T47D (cell line): ENCODE results near the gene CFAP54.

Source experiments
- DNase-seq, 2 experiments: peaks; one replicate each; pipeline versions ENCODE4 v3.0.0 to v3.0.0-alpha.2; 2011 to 2012; ENCODE audit warnings: low read depth in 1 of 2, low spot score in 1 of 2
- JUND ChIP-seq: IDR thresholded peaks from 2 replicates; pipeline ENCODE4 v1.6.1; 2012; ENCODE audit warnings: low read depth
- in situ Hi-C: cut with HindIII; loops from 2 replicates; pipeline ENCODE4 v1.10.0; 2016; ENCODE audit warnings: low sequenced_read_pairs, low pct_unique_long_range_greater_than_20kb

The CFAP54 gene

DNA sequence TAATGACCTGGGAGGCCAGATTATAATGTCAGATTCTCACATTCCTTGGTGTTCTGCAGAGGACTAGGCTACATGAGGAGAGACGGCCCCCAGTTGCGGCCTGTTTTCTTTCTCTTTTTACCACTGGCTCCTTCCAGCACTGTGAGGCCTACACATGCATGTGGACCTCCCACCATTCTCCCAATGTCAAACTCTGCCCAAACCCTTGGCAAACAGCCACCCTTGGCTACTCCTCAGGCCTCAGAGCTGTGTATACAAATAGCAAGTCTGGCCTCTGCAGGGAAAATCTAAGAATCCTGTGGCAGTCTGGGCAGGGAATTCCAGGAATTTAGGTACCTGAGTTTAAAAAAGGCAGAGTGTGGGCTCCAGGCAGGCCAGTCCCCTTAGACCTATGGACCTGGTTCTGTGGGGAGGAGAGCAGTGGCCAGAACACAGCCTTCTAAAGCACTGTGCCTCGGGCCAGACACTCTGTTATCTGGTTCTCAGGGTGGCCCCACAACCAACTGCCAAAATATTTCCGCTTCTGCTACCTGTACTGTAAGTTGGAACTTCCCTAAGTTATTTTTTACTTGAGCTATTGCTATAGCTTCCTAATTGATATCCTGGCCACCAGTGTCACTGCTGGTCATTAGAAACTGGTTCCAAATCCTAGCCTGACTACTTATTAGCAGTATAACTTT lies 397.8 kb downstream of the CFAP54 start:
- no peak for TF ChIP-seq JUND

DNA sequence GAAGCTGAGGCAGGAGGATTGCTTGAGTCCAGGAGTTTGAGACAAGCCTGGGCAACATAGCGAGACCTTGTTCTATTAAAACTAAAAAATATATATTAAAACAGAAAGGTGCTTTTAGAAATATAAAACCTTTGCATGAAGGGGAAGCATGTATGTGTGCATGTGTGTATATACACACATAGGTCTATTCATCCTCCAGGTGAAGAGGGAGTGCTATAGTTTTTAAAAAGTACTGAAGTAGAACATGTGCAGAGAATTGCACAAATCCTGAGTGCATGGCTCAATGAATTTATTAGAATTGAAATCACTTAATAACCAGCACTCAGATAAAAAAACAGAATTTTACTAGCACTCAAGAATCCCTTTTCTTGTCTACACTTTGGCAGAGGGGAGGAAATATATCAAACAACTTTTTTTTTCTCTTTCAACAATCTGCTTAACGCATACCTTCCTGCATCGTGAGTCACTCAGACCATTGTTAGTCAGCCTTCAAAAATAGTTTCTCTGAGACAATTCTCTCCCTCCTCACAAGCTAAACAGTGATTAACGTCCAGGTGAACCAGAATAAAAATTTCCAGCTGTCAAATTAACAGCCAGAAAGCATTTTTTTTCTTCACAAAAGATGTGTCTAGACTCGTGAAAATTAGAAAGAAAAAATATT lies 400.0 kb downstream of the CFAP54 start:
- no peak for DNase-seq
- in situ Hi-C loops, result no loop called here
- no peak for TF ChIP-seq JUND

More for the DNA sequence above, 397.8 kb downstream of the CFAP54 start:
- DNase-seq, result peak in 1 of 2 experiments; percentile 15
- in situ Hi-C loops, result no loop called here

DNA sequence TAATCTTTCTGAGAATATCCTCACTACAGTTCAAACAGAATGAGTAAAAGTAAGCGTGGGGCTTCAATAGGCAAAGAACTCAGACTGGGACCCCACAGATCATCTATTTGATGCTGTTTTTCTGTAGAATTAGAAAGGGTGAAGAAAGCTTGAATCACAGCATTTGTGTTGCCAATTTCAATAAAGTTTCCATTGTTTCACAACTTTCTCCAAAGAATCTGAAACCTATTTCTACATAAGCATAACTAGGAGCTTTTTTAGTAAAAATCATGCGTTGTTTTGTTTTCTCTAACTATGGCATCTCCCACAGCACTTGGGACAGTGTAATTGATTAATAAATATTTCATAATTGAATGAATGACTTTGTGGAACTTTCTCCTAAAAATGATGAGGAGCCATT lies 401.0 kb downstream of the CFAP54 start:
- DNase-seq, result no peak
- TF ChIP-seq JUND, result no peak
- in situ Hi-C loops, result no loop called here

DNA sequence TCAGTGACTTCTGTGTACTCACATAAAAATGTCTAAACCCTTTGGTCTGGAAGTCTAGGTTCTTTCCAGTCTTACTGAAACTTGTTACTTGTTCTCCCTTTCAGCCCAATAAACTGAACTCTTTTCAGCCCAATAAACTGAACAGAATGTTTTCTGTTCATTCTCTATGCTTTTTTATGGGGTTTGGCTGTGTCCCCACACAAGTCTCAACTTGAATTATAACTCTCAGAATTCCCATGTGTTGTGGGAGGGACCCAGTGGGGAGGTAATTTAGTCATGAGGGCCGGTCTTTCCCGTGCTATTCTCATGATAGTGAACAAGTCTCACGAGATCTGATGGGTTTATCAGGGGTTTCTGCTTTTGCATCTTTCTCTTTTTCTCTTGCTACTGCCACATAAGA lies 402.7 kb downstream of the CFAP54 start:
- DNase-seq, result no peak
- in situ Hi-C loops, result no loop called here
- TF ChIP-seq JUND, result no peak

DNA sequence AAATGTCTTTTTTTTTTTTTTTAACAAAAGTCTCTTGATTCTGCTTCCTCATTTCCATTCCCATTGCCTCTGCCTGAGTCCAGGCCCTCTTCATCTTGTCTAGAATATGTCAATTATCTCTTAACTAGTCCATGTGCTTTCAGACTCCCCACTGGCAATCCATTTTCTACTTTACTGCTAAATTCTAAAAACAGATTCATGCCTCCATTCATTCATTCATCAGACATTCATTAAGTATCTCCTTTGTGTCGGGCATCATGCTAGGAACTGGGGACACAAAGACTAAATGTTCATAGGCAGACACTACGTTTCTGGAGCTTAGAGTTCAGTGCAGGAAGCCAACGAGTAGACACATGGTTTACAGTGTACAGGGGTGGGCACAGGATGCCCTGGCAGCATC lies 408.0 kb downstream of the CFAP54 start:
- in situ Hi-C loops, result no loop called here
- TF ChIP-seq JUND, result no peak
- no peak for DNase-seq

DNA sequence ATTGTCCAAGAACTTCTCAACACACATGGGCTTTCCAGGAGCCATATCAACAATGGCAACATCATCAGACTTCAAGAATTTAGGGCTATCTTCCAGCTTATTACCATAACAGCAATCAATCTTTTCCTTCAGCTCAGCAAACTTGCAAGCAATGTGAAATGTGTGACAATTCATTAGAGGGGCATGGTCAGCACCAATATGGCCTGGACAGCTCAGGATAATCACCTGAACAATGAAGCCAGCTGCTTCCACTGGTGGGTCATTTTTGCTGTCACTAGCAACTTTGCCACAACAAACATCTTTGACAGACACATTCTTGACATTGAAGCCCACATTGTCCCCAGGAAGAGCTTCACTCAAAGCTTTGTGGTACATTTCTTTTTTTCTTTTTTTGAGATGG lies 411.8 kb downstream of the CFAP54 start:
- TF ChIP-seq JUND, result no peak
- in situ Hi-C loops, result no loop called here
- DNase-seq, result peak in 1 of 2 experiments; percentile 19

DNA sequence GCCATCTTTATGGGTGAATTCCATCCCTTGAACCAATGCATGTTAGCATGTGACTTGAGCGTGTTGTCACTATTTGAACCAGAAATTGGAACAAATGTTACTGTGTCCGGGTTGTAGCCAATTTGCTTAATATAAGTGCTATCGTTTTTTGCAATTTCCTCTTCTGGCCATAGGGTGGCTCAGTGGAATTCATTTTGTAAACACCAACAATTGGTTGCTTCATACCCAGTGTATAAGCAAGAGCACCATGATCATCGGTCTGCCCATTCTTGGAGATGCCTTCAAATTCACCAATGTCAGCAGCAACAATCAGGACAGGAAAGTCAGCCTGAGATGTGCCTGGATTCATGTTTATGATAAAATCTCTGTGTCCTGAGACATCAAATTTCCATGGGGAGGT lies 412.7 kb downstream of the CFAP54 start:
- peak in 1 of 2 experiments; percentile 30 for DNase-seq
- TF ChIP-seq JUND, result no peak
- in situ Hi-C loops, result no loop called here

DNA sequence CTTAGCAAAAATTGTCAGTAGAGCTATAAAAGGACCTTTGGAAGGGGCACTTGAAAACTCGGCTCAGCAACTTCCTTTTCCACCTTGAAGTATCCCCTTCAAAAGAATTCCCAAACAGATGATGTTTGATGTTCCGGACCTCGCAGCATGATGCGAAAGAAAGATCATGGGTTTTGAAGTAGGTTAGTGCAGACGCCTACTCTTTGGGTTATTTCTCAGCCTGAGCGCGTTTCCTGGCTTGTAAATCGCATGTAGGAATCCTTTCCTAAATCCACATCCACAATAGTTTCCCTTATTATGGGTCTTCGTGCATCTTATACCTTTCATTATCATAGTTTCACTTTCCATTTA lies 417.1 kb downstream of the CFAP54 start:
- DNase-seq, result peak in 1 of 2 experiments; percentile 24
- in situ Hi-C loops, result no loop called here
- TF ChIP-seq JUND, result no peak

DNA sequence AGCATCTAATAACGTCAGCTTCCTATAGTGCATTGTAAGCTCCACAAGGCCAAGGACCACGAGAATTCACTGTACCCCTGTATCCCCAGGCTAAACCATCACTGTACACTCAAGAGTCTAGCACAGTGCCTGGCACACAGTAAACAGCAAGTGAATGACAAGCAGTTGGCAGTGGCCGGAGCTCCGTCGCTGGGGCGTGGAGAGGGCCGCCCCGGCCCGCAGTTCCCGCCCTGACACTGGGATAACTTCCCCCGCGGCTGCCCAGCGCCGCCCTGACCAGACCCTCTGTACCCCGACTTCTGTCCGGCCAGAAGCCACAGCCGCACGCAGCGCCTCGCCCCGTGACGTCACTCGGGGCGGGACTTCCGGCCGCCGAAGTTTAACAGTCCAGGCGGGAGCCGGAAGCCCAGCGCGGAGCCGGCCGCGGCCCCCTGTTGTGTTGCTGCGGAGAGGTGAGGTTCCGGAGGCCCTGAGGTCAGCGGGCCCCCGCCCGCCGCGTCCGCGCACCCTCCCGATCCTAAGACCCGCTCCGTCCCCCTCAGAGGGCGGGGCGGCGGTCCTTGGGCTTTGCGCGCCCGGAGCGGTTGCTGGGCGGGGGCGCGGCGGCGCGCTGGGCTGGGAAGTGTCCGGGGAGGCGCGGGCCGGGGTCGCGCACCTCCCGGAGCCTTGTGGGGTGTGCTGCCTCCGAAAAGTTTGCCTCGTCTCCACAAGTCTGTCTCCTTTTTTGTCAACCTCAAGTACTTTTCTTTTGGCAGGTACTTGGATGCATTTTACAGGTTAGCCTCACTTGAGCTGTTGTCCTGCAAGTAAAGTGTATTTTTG lies 417.7 kb downstream of the CFAP54 start, which contains the start of gene NEDD1:
TSS of gene NEDD1 (plus strand) at position 409 of the 822 bp plus-strand sequence. CDS start 2,503 bp downstream, outside the sequence.
- no peak for TF ChIP-seq JUND
- DNase-seq, result peak; percentile 85 to 94
- in situ Hi-C loops, result no loop called here

DNA sequence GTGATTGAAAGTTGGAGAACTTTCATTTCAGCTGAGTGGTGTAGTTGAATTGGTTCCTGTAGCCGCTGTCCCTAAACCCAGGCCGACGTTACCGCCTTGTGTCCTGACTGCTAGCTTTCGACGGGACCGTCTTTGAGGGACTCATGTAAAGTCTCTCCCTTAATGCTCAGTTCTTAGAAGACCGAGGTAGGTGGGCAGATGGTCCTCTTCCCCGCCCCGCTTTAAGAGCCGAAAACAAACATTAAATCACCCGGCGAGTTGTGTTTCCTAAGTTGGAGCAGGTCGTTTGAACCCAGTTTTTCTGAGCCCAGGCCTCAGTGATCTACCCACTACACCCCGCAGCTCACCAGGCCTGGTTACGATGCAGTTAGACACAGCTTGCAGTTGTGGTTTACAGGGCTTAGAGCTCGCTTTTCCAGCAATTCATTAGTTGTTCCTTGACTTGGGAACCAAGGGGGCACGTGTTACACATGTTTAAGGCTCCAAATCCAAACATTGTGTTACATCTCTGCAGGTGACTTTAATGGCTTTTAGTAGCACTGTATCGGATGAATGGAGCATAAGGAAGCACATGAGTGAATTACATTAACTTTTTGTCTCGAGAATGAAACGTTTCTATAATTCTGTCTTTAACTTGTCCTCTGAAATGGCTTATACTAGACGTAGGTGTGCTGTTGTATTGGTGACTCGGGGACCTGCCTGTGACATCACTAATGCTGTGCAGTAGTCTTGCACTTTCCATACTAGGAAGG lies 418.5 kb downstream of the CFAP54 start:
- DNase-seq, result peak; percentile 31 to 41
- TF ChIP-seq JUND, result no peak
- in situ Hi-C loops, result no loop called here

DNA sequence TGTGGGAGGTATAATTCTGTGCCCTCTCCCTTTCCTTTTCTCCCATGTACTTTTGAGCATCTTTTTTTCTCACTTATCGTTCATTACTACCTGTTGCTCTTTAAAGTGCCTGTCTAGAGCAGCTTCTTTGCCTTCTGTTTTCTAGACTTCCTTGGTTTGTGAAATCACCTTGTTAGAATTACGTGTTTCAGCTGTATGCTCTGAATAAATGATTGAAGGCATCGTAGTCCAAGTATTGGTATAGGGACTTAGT lies 419.0 kb downstream of the CFAP54 start:
- in situ Hi-C loops, result no loop called here
- no peak for DNase-seq
- no peak for TF ChIP-seq JUND

DNA sequence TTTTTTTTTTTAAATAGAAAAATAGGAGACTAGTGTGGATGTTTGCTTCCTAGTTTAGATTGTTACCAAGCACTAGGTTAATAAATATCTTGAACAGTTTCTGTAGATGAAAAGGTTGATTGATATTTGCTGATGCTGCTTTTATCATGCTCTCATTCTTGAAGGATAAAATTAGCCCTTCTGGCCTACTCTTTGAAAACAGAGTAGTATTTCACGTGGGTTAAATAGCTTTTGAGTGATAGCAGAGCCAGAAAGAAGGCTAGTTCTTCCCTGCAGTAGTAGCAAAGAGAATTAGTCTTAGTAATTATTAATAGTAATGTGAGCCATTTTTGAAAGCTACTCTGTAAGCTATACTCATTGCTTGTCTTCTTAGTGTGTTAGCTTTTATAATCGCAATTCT lies 422.9 kb downstream of the CFAP54 start:
- no peak for TF ChIP-seq JUND
- no peak for DNase-seq
- in situ Hi-C loops, result no loop called here
